Activated CD8-positive, alpha-beta memory T cell treated with anti-CD3 and anti-CD28 coated beads, Interleukin-2, amount 10 ng/mL, durations not matched to agents 7 days and 5 days (primary cell): Measurements from ENCODE around the gene DNM2. TPM values are rescaled to one million over a fixed set of nuclear protein-coding genes. Genes with fewer than 3 reads are reported as not detected.

Experiments
- ATAC-seq: fragments of 150-1000 bp; cut with Tn5 transposase; one replicate; pipeline ENCODE4 v1.10.0; 2021; ENCODE audit warnings: moderate library complexity
- CTCF ChIA-PET: fragments of 350-600 bp; sonication (Branson Sonifier 250); formaldehyde crosslinking; loops from one replicate; lab custom pipeline; 2021; ENCODE audit warnings: antibody characterized with exemption; lab: Charles Lee
- DNase-seq: peaks from one replicate; pipeline ENCODE4 v3.0.0-alpha.2; 2020
- H3K27ac Mint-ChIP-seq: one replicate; pipeline ENCODE4 v1.8.0; 2021; ENCODE audit warnings: mild to moderate bottlenecking, mixed read lengths
- H3K27me3 Mint-ChIP-seq: one replicate; pipeline ENCODE4 v1.8.0; 2021; ENCODE audit warnings: mixed read lengths
- H3K36me3 Mint-ChIP-seq: one replicate; pipeline ENCODE4 v1.8.0; 2021; ENCODE audit warnings: mild to moderate bottlenecking, mixed read lengths
- H3K4me1 Mint-ChIP-seq: one replicate; pipeline ENCODE4 v1.8.0; 2021; ENCODE audit warnings: mixed read lengths
- H3K4me3 Mint-ChIP-seq: one replicate; pipeline ENCODE4 v1.8.0; 2021; ENCODE audit warnings: mild to moderate bottlenecking, moderate library complexity, mixed read lengths
- H3K9me3 Mint-ChIP-seq: one replicate; pipeline ENCODE4 v1.8.0; 2022; ENCODE audit warnings: low read depth, mixed read lengths
- total RNA-seq, 2 experiments: library from RNA; stranded (reverse); gene quantifications; one replicate each; pipeline ENCODE4 v1.2.3, GENCODE V29; 2021

DNM2 gene
- total RNA-seq, 2 experiments from 2014 or later: 267 to 315 TPM

DNA sequence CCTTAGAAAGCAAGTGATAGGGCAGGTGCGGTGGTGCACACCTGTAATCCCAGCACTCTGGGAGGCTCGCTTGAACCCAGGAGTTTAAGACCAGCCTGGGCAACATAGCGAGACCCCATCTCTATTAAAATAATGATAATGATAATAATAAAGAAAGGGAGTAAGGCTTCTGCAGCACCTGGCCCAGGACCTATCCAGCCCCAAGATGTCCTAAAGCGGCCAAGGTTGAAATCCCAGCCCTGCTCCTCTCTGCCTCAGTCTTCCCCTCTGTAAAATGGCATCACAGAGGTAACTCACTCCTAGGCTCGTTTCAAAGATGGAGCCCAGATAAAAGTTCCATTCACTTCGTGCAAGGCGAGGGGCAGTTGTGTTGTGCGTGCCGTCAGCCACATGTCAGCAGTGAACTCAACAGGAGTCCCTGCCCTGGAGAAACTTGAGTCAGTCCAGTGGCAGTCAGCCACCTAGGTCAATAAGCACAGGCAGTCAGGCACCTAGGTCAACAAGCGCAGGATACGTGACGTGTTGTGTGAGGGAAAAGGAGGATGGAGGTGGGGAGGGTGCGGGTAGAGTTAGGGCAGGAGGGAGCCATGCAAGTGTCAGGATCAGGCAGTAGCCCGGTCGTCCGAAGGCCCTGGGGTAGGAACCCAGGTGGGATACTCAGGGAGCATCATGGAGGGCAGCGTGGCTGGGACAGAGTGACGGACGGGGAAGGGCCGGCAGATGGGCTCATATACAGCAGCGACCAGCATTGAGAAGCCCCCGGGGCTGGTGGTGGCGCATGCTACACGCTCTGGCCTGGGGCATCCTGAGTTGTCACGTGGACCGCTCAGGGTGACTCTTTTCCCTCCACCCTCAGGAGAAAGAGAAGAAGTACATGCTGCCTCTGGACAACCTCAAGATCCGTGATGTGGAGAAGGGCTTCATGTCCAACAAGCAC, 101.5 kb downstream of the DNM2 start:
- H3K9me3 Mint-ChIP-seq: peaks cover 2% of the 10 kb centered on the region
- ATAC-seq (no peak), DNase-seq (no peak)
- H3K4me3 Mint-ChIP-seq: no peak overlapping the region
- H3K36me3 Mint-ChIP-seq: peaks cover 47% of the 10 kb centered on the region
- no peak overlapping the region for H3K27ac Mint-ChIP-seq
- peaks cover 36% of the 10 kb centered on the region for H3K4me1 Mint-ChIP-seq
- no peaks in the 10 kb centered on the region for H3K27me3 Mint-ChIP-seq
- CTCF ChIA-PET: interaction anchor here (0.6 to 1.4 kb wide), 3 partner anchors 9 to 102 kb away, joined by 3 to 4 read pairs (median 4); partner anchors contain the start of gene DNM2

DNA sequence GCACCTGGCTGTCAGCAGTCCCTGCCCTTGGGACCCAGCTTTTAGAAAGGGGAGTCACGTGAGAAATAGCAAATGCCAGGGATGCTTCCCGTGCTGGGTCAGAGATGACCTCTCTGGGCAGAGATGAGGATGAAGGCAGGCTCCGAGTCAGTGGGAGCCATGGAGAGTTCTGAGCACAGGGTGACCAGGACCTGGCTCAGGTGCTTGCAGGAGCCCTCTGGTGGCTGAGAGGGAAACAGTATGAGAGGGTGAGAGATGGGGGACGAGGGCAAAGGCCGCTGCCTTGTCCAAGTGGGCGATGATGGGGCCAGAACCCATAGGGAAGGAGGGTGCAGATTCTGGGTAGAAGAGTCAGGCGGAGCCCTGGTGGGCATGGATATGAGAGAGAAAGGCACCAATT, 102.3 kb downstream of the DNM2 start:
- H3K4me1 Mint-ChIP-seq: peaks cover 28% of the 10 kb centered on the region
- peaks cover 2% of the 10 kb centered on the region for H3K9me3 Mint-ChIP-seq
- no peak overlapping the region for H3K27ac Mint-ChIP-seq
- DNase-seq (no peak), ATAC-seq (no peak)
- no peaks in the 10 kb centered on the region for H3K27me3 Mint-ChIP-seq
- CTCF ChIA-PET: interaction anchor here (0.6 to 4.7 kb wide), 6 partner anchors 14 to 118 kb away, joined by 3 to 24 read pairs (median 4); partner anchors contain the start of gene DNM2
- peaks cover 45% of the 10 kb centered on the region for H3K36me3 Mint-ChIP-seq
- H3K4me3 Mint-ChIP-seq: no peak overlapping the region

DNA sequence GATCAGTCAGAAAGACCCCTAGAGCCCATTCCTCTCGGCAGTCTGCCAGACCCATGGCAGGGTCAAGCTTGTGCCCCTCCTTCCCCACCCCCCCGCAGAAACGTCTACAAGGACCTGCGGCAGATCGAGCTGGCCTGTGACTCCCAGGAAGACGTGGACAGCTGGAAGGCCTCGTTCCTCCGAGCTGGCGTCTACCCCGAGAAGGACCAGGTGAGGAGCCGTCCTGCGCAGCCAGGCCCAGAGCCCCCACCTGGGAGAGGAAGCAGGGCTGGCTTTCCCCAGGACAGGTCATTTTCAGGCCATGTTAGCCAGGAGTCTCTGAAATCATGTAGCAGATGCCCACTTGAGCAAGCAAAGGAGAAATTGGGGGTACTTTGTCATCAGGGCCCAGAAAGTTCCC, 105.8 kb downstream of the DNM2 start:
- no peak overlapping the region for H3K27ac Mint-ChIP-seq
- H3K27me3 Mint-ChIP-seq: no peaks in the 10 kb centered on the region
- CTCF ChIA-PET: interaction anchor here (1.3 to 4.7 kb wide), 2 partner anchors 40 to 106 kb away, joined by 4 to 24 read pairs; partner anchors contain the start of gene DNM2
- peaks cover 28% of the 10 kb centered on the region for H3K4me1 Mint-ChIP-seq
- peaks cover 52% of the 10 kb centered on the region for H3K36me3 Mint-ChIP-seq
- DNase-seq (no peak), ATAC-seq (no peak)
- H3K9me3 Mint-ChIP-seq: peaks cover 2% of the 10 kb centered on the region
- H3K4me3 Mint-ChIP-seq: no peak overlapping the region

DNA sequence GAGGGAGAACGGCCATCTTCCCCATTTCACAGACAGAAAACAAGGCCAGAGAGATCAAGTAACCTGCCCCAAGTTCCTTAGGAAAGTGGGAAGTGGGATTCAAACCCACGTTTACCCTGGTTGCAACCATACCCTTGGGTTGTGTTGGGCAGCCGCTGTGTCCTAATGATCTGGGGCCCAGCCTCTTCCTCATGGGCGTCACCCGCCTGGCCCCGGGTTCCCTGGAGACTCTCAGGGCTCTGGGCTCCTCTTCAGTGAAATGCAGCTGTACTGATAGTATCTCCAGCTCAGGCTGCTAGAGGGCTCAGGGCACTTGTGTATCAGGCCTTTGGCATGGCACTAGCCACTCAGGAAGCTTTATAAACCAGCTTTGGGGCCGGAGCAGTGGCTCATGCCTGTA, 108.4 kb downstream of the DNM2 start:
- Mint-ChIP-seq H3K27me3 (no peaks in the 10 kb centered on the region), H3K36me3 (peaks cover 30% of the 10 kb centered on the region), H3K27ac (no peak overlapping the region), H3K9me3 (peaks cover under 1% of the 10 kb centered on the region), H3K4me1 (peaks cover 9% of the 10 kb centered on the region), H3K4me3 (no peak overlapping the region)
- ATAC-seq: no peak
- no peak for DNase-seq
- CTCF ChIA-PET: interaction anchor here (1.2 to 1.4 kb wide), 3 partner anchors 10 to 107 kb away, joined by 3 to 5 read pairs (median 4); partner anchors contain the start of gene TMED1

DNA sequence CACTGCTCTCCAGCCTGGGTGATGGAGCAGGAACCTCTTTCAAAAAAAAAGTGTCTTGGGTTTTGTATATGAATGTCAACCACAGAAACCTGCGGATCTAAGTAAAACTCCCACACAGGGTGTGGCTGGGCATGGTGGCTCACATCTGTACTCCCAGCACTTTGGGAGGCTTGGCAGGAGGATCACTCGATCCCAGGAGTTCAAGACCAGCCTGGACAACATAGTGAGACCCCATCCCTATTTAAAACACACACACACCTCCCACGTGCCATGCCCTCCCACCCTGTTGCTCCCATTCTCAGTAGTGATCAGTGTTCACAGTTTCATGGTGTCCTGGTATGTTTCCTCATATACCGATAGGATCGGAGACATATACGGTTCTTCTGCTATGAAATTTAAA, 109.0 kb downstream of the DNM2 start:
- peaks cover 26% of the 10 kb centered on the region for H3K36me3 Mint-ChIP-seq
- no peak for DNase-seq
- no peaks in the 10 kb centered on the region for H3K9me3 Mint-ChIP-seq
- no peak for ATAC-seq
- H3K27me3 Mint-ChIP-seq: no peaks in the 10 kb centered on the region
- H3K4me1 Mint-ChIP-seq: peaks cover 3% of the 10 kb centered on the region
- no peak overlapping the region for H3K4me3 Mint-ChIP-seq
- CTCF ChIA-PET: interaction anchor here (1.2 to 1.4 kb wide), 3 partner anchors 9 to 108 kb away, joined by 3 to 5 read pairs (median 4); partner anchors contain the start of gene TMED1
- no peak overlapping the region for H3K27ac Mint-ChIP-seq

DNA sequence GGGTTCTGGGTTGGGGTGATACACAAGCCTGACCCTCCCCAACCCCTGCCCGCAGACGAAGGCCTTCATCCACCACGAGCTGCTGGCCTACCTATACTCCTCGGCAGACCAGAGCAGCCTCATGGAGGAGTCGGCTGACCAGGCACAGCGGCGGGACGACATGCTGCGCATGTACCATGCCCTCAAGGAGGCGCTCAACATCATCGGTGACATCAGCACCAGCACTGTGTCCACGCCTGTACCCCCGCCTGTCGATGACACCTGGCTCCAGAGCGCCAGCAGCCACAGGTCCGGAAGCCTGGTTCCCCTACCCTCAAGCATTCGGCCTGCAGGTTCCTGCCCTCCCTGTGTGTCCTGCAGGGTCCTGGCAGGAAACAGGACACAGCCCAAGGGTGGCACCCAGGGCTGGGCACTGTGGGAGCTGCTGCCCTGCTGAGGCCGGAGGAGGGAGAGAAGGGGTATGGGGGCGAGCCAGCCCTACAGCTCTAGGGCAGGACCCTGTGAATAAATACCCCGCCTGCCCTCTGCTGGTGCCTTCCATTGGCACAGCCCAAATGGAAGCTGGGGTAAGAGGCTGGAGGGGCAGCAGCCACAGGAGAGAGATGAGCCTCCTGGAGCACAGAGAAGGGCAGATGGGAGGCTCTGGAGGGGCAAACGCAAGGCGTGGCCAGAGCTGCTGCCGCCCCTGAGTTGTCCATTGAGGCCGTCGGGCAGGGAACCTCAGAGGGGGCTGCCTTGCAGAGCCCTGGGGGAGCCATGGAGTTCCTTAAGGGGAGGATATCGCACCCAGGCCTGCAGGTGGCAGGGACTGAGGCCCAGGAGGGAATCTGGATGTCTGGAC, 111.3 kb downstream of the DNM2 start:
- no peak overlapping the region for H3K27ac Mint-ChIP-seq
- H3K27me3 Mint-ChIP-seq: no peaks in the 10 kb centered on the region
- H3K36me3 Mint-ChIP-seq: peaks cover 18% of the 10 kb centered on the region
- no peaks in the 10 kb centered on the region for H3K9me3 Mint-ChIP-seq
- ATAC-seq (peak; percentile 37), DNase-seq (no peak)
- no peaks in the 10 kb centered on the region for H3K4me1 Mint-ChIP-seq
- CTCF ChIA-PET: interaction anchor here (0.7 to 2.8 kb wide), 8 partner anchors 18 to 111 kb away, joined by 3 to 14 read pairs (median 4); partner anchors contain the start of gene DNM2
- no peak overlapping the region for H3K4me3 Mint-ChIP-seq

DNA sequence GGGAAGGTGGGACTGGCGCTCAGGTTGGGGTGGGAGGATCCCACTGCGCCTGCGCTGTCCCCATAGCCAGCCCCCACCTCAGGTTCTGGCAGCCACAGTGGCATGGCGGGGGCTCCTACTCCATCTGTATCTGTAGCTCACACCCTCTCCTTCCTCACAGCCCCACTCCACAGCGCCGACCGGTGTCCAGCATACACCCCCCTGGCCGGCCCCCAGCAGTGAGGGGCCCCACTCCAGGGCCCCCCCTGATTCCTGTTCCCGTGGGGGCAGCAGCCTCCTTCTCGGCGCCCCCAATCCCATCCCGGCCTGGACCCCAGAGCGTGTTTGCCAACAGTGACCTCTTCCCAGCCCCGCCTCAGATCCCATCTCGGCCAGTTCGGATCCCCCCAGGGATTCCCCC, 112.1 kb downstream of the DNM2 start:
- DNase-seq (no peak), ATAC-seq (no peak)
- Mint-ChIP-seq H3K36me3 (peaks cover 14% of the 10 kb centered on the region), H3K27ac (no peak overlapping the region), H3K27me3 (no peaks in the 10 kb centered on the region), H3K9me3 (no peaks in the 10 kb centered on the region), H3K4me1 (peaks cover 1% of the 10 kb centered on the region), H3K4me3 (no peak overlapping the region)
- CTCF ChIA-PET: interaction anchor here (1.0 to 2.8 kb wide), 6 partner anchors 19 to 112 kb away, joined by 3 to 14 read pairs (median 6); partner anchors contain the start of gene DNM2

DNA sequence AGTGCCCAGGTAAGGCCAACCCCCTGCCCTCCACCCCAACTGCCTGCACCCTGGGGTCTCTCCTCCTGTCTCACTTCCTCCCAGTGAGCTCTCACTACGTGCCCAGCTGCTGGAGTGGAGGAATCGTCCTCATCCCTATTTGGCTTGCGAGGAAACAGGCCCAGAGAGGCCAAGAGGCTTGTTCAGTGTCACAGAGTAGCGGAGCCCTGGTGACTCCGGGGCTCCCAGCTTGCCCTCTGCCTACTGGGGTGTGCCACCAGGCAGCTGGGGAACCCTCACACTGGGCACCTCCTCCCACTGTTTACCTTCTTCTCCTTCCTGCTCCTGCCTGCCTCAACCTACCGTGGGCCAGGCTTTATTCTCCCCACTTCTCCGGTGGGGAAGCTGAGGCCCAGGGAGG, 112.5 kb downstream of the DNM2 start:
- no peak overlapping the region for H3K27ac Mint-ChIP-seq
- no peak for ATAC-seq
- CTCF ChIA-PET: interaction anchor here (1.0 to 2.8 kb wide), 3 partner anchors 25 to 113 kb away, joined by 3 to 14 read pairs (median 7); partner anchors contain the start of gene DNM2
- no peak overlapping the region for H3K4me3 Mint-ChIP-seq
- peaks cover 13% of the 10 kb centered on the region for H3K36me3 Mint-ChIP-seq
- H3K9me3 Mint-ChIP-seq: no peaks in the 10 kb centered on the region
- peaks cover 5% of the 10 kb centered on the region for H3K4me1 Mint-ChIP-seq
- H3K27me3 Mint-ChIP-seq: no peaks in the 10 kb centered on the region
- no peak for DNase-seq

DNA sequence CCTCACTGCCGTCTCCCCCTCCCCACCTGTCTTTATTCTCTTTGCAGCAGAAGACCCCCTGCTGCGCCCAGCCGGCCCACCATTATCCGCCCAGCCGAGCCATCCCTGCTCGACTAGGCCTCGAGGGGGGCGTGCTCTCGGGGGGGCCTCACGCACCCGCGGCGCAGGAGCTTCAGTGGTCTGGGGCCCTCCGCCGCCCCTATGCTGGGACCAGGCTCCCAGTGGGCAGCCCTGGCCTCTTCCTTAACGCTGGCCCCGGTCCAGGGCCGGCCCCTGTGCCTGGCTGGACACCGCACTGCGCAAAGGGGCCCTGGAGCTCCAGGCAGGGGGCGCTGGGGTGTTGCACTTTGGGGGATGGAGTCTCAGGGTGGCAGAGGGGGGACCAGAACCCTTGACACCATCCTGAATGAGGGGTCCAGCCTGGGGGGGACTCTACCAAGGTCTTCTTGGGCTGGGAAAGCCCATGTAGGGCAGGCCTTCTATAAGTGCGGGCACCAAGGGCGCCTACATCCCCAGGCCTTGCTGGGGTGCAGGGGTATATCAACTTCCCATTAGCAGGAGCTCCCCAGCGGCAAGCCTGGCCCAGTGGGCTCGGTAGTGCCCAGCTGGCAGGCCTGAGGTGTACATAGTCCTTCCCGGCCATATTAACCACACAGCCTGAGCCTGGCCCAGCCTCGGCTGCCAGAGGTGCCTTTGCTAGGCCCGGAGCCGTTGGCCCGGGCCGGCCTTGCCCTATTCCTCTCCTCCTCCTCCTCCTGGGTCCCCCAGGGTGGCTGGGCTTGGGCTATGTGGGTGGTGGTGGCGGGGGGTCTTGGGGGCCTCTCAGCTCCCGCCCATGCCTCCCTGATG, 113.3 kb downstream of the DNM2 start:
- no peak overlapping the region for H3K27ac Mint-ChIP-seq
- CTCF ChIA-PET: interaction anchor here (2.2 kb wide), 1 partner anchor 24 kb away, joined by 7 read pairs; no protein-coding TSS in a partner anchor
- H3K27me3 Mint-ChIP-seq: no peaks in the 10 kb centered on the region
- H3K4me1 Mint-ChIP-seq: peaks cover 8% of the 10 kb centered on the region
- H3K36me3 Mint-ChIP-seq: peaks cover 9% of the 10 kb centered on the region
- ATAC-seq (no peak), DNase-seq (no peak)
- no peaks in the 10 kb centered on the region for H3K9me3 Mint-ChIP-seq
- H3K4me3 Mint-ChIP-seq: no peak overlapping the region

DNA sequence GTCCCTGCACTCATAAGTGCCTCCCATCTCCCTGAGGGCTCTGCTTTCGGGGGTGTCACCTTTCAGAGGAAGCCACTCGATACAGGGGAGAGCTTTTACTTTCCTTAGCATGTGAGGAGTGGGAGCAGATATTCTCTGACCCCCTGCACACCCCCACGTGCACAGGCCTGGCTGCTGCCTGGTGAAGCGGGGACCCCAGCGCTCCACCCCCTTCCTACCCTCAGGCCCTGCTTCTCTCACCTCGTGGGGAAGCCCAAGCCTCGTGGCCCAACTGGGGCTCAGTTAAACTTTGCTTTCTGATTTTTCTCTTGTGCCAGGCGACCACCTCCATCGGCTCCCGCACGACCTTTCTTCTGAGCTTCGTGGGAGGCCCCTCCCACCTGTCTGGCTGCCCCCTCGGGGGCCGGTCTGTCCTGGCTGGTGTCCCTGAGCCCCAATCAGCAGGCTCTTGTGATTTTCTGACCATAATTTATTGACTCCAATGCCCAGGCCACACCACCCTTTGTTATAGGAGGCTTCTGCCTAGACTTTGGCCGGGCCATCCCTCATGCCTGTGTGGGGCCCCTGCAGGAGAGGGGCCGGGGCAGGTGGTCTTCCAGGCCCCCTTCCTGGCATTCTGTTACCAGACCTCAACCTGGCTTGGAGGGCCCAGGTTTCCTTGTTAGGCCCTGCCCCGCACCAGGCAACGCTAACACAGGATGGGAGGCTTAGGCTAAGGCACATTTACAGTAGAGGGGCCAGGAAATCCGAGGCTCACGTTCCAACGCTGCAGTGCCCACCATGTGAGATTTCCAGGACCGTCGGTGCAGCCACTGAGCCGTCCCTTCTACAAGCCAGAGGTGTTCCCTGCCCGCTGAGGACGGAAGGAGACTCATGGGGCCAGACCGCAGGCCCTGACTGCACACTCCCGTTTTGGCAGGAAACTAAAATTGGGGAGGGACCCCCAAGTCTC, 114.4 kb downstream of the DNM2 start:
- Mint-ChIP-seq H3K4me3 (no peak overlapping the region), H3K36me3 (peaks cover 13% of the 10 kb centered on the region), H3K9me3 (peaks cover 7% of the 10 kb centered on the region), H3K4me1 (peaks cover 18% of the 10 kb centered on the region), H3K27ac (no peak overlapping the region), H3K27me3 (no peaks in the 10 kb centered on the region)
- CTCF ChIA-PET: interaction anchor here (2.2 kb wide), 1 partner anchor 23 kb away, joined by 7 read pairs; no protein-coding TSS in a partner anchor
- DNase-seq (no peak), ATAC-seq (no peak)

DNA sequence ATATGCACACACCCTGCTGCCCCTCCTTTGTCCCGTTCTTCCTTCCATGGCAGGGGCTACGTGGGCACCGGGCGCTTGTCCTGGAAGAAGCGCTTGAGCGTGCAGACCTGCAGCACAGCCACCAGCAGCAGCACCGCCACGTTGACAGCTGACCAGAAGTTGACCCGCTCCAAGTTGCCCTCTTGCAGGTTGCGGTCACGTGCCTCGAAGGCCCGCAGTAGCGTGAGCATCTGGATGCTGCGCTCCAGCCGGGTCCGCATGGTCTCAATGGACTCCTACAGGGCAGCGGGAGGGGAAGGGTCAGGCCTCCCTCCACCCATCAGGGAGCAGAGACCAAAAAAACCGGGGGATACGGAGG, 115.0 kb downstream of the DNM2 start:
- ATAC-seq: no peak
- CTCF ChIA-PET: interaction anchor here (0.6 kb wide), 1 partner anchor 35 kb away, joined by 3 read pairs; no protein-coding TSS in a partner anchor
- Mint-ChIP-seq H3K36me3 (peaks cover 13% of the 10 kb centered on the region), H3K4me3 (no peak overlapping the region), H3K27ac (peak overlapping the region; percentile 49), H3K9me3 (peaks cover 7% of the 10 kb centered on the region), H3K4me1 (peaks cover 18% of the 10 kb centered on the region), H3K27me3 (no peaks in the 10 kb centered on the region)
- no peak for DNase-seq
